H1 (cell line): Measurements from ENCODE around the gene TET1. TPM values are rescaled to one million over a fixed set of nuclear protein-coding genes. Genes with fewer than 3 reads are reported as not detected.

ENCODE experiments used
- CTCF ChIA-PET: fragments of 300-600 bp; sonication (Branson Sonifier 250); formaldehyde crosslinking; loops from one replicate; lab custom pipeline; 2021; ENCODE audit not compliant: partially characterized antibody; lab: Charles Lee
- POLR2A ChIA-PET: fragments of 300-600 bp; sonication (Branson Sonifier 250); formaldehyde crosslinking; loops from one replicate; lab custom pipeline; 2021; ENCODE audit warnings: inconsistent platforms; ENCODE audit not compliant: partially characterized antibody; lab: Charles Lee
- DNase-seq, 2 experiments: peaks; one replicate each; pipeline versions ENCODE4 v3.0.0 to v3.0.0-alpha.2; 2010 to 2022; ENCODE audit warnings: low spot score in 2 of 2, low read depth in 1 of 2, mixed read lengths in 1 of 2
- FAIRE-seq: peaks from 2 replicates; lab custom pipeline; 2011; peaks lifted over from hg19 to GRCh38; lab: Jason Lieb, UNC
- H2AFZ ChIP-seq: 2 replicates; pipeline ENCODE4 v1.8.1; 2012; ENCODE audit warnings: low read length, inconsistent platforms
- H2AK5ac ChIP-seq: 2 replicates; pipeline ENCODE4 v1.6.1; 2013; ENCODE audit warnings: low read depth, low read length
- H2BK120ac ChIP-seq: replicated peaks from 2 replicates; pipeline ENCODE3; 2013; ENCODE audit warnings: low read depth, low read length, inconsistent platforms
- H2BK12ac ChIP-seq: 2 replicates; pipeline ENCODE4 v1.6.1; 2013; ENCODE audit warnings: low read depth, low read length
- H2BK15ac ChIP-seq: 2 replicates; pipeline ENCODE4 v1.6.1; 2013; ENCODE audit warnings: low read length
- H2BK20ac ChIP-seq: 2 replicates; pipeline ENCODE4 v1.6.1; 2013; ENCODE audit warnings: low read length
- H2BK5ac ChIP-seq: 2 replicates; pipeline ENCODE4 v1.6.1; 2013; ENCODE audit warnings: low read depth, low read length
- H3K14ac ChIP-seq: 2 replicates; pipeline ENCODE4 v1.6.1; 2013; ENCODE audit warnings: inconsistent platforms; ENCODE audit not compliant: insufficient read length
- H3K18ac ChIP-seq: 2 replicates; pipeline ENCODE4 v1.6.1; 2013; ENCODE audit warnings: low read length; ENCODE audit errors: extremely low read depth
- H3K23ac ChIP-seq: 2 replicates; pipeline ENCODE4 v1.6.1; 2013; ENCODE audit warnings: inconsistent platforms; ENCODE audit not compliant: insufficient read length
- H3K23me2 ChIP-seq: 2 replicates; pipeline ENCODE4 v1.6.1; 2013; ENCODE audit warnings: low read depth, low read length
- H3K27ac ChIP-seq: 2 replicates; pipeline ENCODE4 v1.6.1; 2011; ENCODE audit warnings: low read depth, low read length, inconsistent platforms
- H3K27me3 ChIP-seq, 4 experiments: replicated peaks in 1 of 4; 1 replicate in 1 of 4; 2 replicates in 3 of 4; pipeline versions ENCODE4 v1.6.1 to v1.8.1; 2011 to 2013; ENCODE audit warnings: low read length in 3 of 4, mild to moderate bottlenecking in 3 of 4, inconsistent platforms in 2 of 4, mixed read lengths in 2 of 4, moderate library complexity in 1 of 4; ENCODE audit not compliant: control insufficient read depth in 3 of 4, insufficient read depth in 3 of 4; ENCODE audit errors: extremely low read depth in 1 of 4
- H3K36me3 ChIP-seq, 4 experiments: 2 replicates each; pipeline versions ENCODE4 v1.6.1 to v1.8.1; 2011 to 2013; ENCODE audit warnings: mild to moderate bottlenecking in 4 of 4, low read length in 3 of 4, moderate library complexity in 2 of 4, control low read depth in 1 of 4, inconsistent platforms in 1 of 4; ENCODE audit not compliant: insufficient read depth in 4 of 4, control insufficient read depth in 2 of 4
- H3K4ac ChIP-seq: replicated peaks from 2 replicates; pipeline ENCODE3; 2013; ENCODE audit warnings: low read length, low read depth, mixed read lengths, inconsistent platforms; ENCODE audit not compliant: insufficient read length
- H3K4me1 ChIP-seq, 4 experiments: replicated peaks in 1 of 4; 1 replicate in 1 of 4; 2 replicates in 3 of 4; pipeline versions ENCODE4 v1.6.1 to v1.8.1; 2011 to 2013; ENCODE audit warnings: low read length in 3 of 4, inconsistent platforms in 2 of 4, mixed read lengths in 1 of 4; ENCODE audit not compliant: insufficient read depth in 4 of 4, control insufficient read depth in 3 of 4
- H3K4me2 ChIP-seq, 2 experiments: 2 replicates each; pipeline versions ENCODE4 v1.6.1 to v1.8.1; 2011 to 2013; ENCODE audit warnings: low read depth in 2 of 2, low read length in 2 of 2, control low read depth in 1 of 2, inconsistent platforms in 1 of 2, mild to moderate bottlenecking in 1 of 2; ENCODE audit not compliant: insufficient read depth in 1 of 2
- H3K4me3 ChIP-seq, 4 experiments: fragments of 200-600, 300-600 bp in 1 of 4; sonication (generic), shearing (Covaris generic), sonication (Bioruptor Twin) in 1 of 4; 2 replicates each; pipeline versions ENCODE4 v1.5.1 to v1.8.1; 2011 to 2016; ENCODE audit warnings: low read length in 4 of 4, low read depth in 3 of 4, control low read depth in 2 of 4, inconsistent platforms in 2 of 4, mild to moderate bottlenecking in 2 of 4, mixed read lengths in 1 of 4, moderate library complexity in 1 of 4; ENCODE audit not compliant: insufficient read depth in 2 of 4; ENCODE audit errors: extremely low read depth in 1 of 4
- H3K56ac ChIP-seq: replicated peaks from 2 replicates; pipeline ENCODE3; 2013; ENCODE audit warnings: low read depth, mild to moderate bottlenecking, mixed read lengths, low read length, inconsistent platforms; ENCODE audit not compliant: insufficient read length
- H3K79me1 ChIP-seq: 2 replicates; pipeline ENCODE4 v1.6.1; 2013; ENCODE audit warnings: low read depth, low read length, control low read depth
- H3K79me2 ChIP-seq, 2 experiments: 2 replicates each; pipeline versions ENCODE4 v1.6.1 to v1.8.1; 2012 to 2013; ENCODE audit warnings: low read length in 2 of 2, mild to moderate bottlenecking in 2 of 2, inconsistent platforms in 1 of 2; ENCODE audit not compliant: insufficient read depth in 2 of 2, control insufficient read depth in 1 of 2
- H3K9ac ChIP-seq, 4 experiments: replicated peaks in 1 of 4; 1 replicate in 1 of 4; 2 replicates in 3 of 4; pipeline versions ENCODE4 v1.6.1 to v1.8.1; 2011 to 2013; ENCODE audit warnings: low read depth in 3 of 4, low read length in 3 of 4, control low read depth in 2 of 4, mild to moderate bottlenecking in 2 of 4, moderate library complexity in 2 of 4, inconsistent platforms in 1 of 4; ENCODE audit errors: extremely low read depth in 1 of 4
- H3K9me3 ChIP-seq, 2 experiments: 2 replicates each; pipeline versions ENCODE4 v1.6.1 to v1.8.1; 2012 to 2013; ENCODE audit warnings: mild to moderate bottlenecking in 2 of 2, moderate library complexity in 2 of 2, control low read depth in 1 of 2, inconsistent platforms in 1 of 2, low read depth in 1 of 2, low read length in 1 of 2, mixed read lengths in 1 of 2; ENCODE audit not compliant: insufficient read depth in 2 of 2
- H4K20me1 ChIP-seq, 2 experiments: replicated peaks in 1 of 2; 2 replicates each; pipeline versions ENCODE3 to v1.8.1; 2011 to 2013; ENCODE audit warnings: inconsistent platforms in 2 of 2, low read length in 2 of 2, mild to moderate bottlenecking in 1 of 2; ENCODE audit not compliant: insufficient read depth in 2 of 2, control insufficient read depth in 1 of 2
- H4K5ac ChIP-seq: 2 replicates; pipeline ENCODE4 v1.6.1; 2013; ENCODE audit warnings: low read length, low read depth, mixed read lengths, inconsistent platforms; ENCODE audit not compliant: insufficient read length
- H4K8ac ChIP-seq: 2 replicates; pipeline ENCODE4 v1.8.0; 2013; ENCODE audit warnings: mild to moderate bottlenecking, moderate library complexity, low read length, inconsistent platforms; ENCODE audit not compliant: insufficient read depth; ENCODE audit errors: extremely low read depth
- H4K91ac ChIP-seq: replicated peaks from 2 replicates; pipeline ENCODE3; 2013; ENCODE audit warnings: low read length, mixed read lengths, inconsistent platforms; ENCODE audit not compliant: insufficient read length
- NRF1 ChIP-seq: IDR thresholded peaks from 2 replicates; pipeline ENCODE4 v1.6.1; 2011; ENCODE audit warnings: mild to moderate bottlenecking, low read depth, low read length, improper control_type of control experiment
- SUZ12 ChIP-seq: fragments of 200-600 bp; sonication (generic); IDR thresholded peaks from 2 replicates; pipeline ENCODE4 v1.6.1; 2012; ENCODE audit warnings: mild to moderate bottlenecking, inconsistent platforms, low read length, moderate library complexity, mixed read lengths
- WGBS, 2 experiments: shearing (Covaris generic) in 1 of 2; methylation state at CpG; one replicate each; pipeline versions ENCODE4 v1.1.6 to v1.1.7; 2013 to 2015; ENCODE audit warnings: low lambda C conversion rate in 2 of 2, mixed read lengths in 2 of 2, inconsistent platforms in 1 of 2, low coverage in 1 of 2, missing lambda C conversion rate in 1 of 2; ENCODE audit not compliant: insufficient replicate concordance in 2 of 2, insufficient coverage in 1 of 2, insufficient read length in 1 of 2; ENCODE audit errors: extremely low coverage in 1 of 2, missing lambda C conversion rate in 1 of 2; 5-methylcytosine and 5-hydroxymethylcytosine counted together
- polyA plus RNA-seq, 7 experiments: library from polyadenylated mRNA; depleted of rRNA in 3 of 7; stranded (reverse) in 5 of 7; unstranded in 2 of 7; fragments of >200 nt in 5 of 7; fragments of 200-250 nt in 2 of 7; gene quantifications; 1 replicate in 5 of 7; 2 replicates in 1 of 7; 4 replicates in 1 of 7; pipeline versions ENCODE4 v1.2.1 to v1.2.3, GENCODE V29; 2011 to 2013; ENCODE audit warnings: missing spikeins in 2 of 7, mixed read lengths in 2 of 7
- total RNA-seq: library from RNA; stranded (reverse); fragmentation: NEBNext Ultra II Directional; extraction: Animal tissue kit (Norgen Biotek cat#: 25700); gene quantifications from 2 replicates; pipeline ENCODE4 v1.2.1, GENCODE V29; 2021

TET1 gene
- total and polyA plus RNA-seq, 2 of the 8 experiments (the other 6 are each of a cell fraction or from before 2014, with no cell fraction given) = 15.2 to 69.3 TPM

GRCh38 chr10:68559251-68559650, 886 bp upstream of the TET1 start:
- FAIRE-seq = no peak
- CTCF ChIA-PET = interaction anchor here (0.6 to 1.4 kb wide), 5 partner anchors 8 to 1313 kb away, joined by 3 to 6 read pairs (median 4); no protein-coding TSS in a partner anchor

More at GRCh38 chr10:68559251-68559650, 886 bp upstream of the TET1 start:
- no peak overlapping the region for H3K4me3 ChIP-seq
- H3K9me3 ChIP-seq = no peaks in the 10 kb centered on the region
- no peak overlapping the region for H2BK120ac ChIP-seq
- H2AFZ ChIP-seq = no peak overlapping the region
- H2BK5ac ChIP-seq = no peak overlapping the region
- no peak overlapping the region for H3K14ac ChIP-seq
- no peak overlapping the region for H3K23ac ChIP-seq
- TF ChIP-seq NRF1 = no peak
- TF ChIP-seq SUZ12 = 0 out of 2 replicates have a peak, but pooled peaks have one; percentile 2
- H4K20me1 ChIP-seq = peaks cover 0 to under 1% of the 10 kb centered on the region in 2 experiments
- WGBS, 2 experiments = 69% methylated on average over 4 of the region's 4 CpGs; no CpG with 5 or more reads in 1 of the 2 experiments
- no peak overlapping the region for H4K8ac ChIP-seq
- no peak overlapping the region for H3K4ac ChIP-seq
- peaks cover 13 to 40% of the 10 kb centered on the region in 2 experiments for H3K79me2 ChIP-seq
- no peak overlapping the region for H2BK12ac ChIP-seq
- no peak overlapping the region for H3K9ac ChIP-seq
- H3K79me1 ChIP-seq = peaks cover 3% of the 10 kb centered on the region; the same call in 1 of the 2 replicates
- no peak overlapping the region for H2BK15ac ChIP-seq
- DNase-seq = no peak
- H3K4me2 ChIP-seq = peak overlapping the region in 1 of 2 experiments; percentile 91; a peak in 1 of 4 replicates
- H3K4me1 ChIP-seq = peaks cover 0 to 9% (median 1%) of the 10 kb centered on the region in 4 experiments; a peak in 3 of 7 replicates
- POLR2A ChIA-PET = interaction anchor here (1.0 to 2.2 kb wide), 7 partner anchors 9 to 163 kb away, joined by 4 to 55 read pairs (median 8); partner anchors contain the start of gene DNA2
- no peak overlapping the region for H4K91ac ChIP-seq
- no peaks in the 10 kb centered on the region for H3K27me3 ChIP-seq
- H4K5ac ChIP-seq = no peak overlapping the region
- H3K18ac ChIP-seq = no peak overlapping the region
- H3K36me3 ChIP-seq = 0 out of 8 replicates have a peak, but pooled peaks cover 0 to 1% (median 0%) of the 10 kb centered on the region in 4 experiments
- H3K27ac ChIP-seq = no peak overlapping the region
- H2AK5ac ChIP-seq = no peak overlapping the region
- no peak overlapping the region for H2BK20ac ChIP-seq
- peaks cover 13% of the 10 kb centered on the region for H3K23me2 ChIP-seq
- no peak overlapping the region for H3K56ac ChIP-seq
